HG03439 (cell line): Measurements from ENCODE around the gene LPP.

Source experiments
- ATAC-seq: cut with Tn5 transposase; IDR thresholded peaks from one replicate; pipeline ENCODE4 v1.9.1; 2021; ENCODE audit warnings: mild to moderate bottlenecking, moderate library complexity; ENCODE audit not compliant: unreplicated experiment

Gene LPP

DNA sequence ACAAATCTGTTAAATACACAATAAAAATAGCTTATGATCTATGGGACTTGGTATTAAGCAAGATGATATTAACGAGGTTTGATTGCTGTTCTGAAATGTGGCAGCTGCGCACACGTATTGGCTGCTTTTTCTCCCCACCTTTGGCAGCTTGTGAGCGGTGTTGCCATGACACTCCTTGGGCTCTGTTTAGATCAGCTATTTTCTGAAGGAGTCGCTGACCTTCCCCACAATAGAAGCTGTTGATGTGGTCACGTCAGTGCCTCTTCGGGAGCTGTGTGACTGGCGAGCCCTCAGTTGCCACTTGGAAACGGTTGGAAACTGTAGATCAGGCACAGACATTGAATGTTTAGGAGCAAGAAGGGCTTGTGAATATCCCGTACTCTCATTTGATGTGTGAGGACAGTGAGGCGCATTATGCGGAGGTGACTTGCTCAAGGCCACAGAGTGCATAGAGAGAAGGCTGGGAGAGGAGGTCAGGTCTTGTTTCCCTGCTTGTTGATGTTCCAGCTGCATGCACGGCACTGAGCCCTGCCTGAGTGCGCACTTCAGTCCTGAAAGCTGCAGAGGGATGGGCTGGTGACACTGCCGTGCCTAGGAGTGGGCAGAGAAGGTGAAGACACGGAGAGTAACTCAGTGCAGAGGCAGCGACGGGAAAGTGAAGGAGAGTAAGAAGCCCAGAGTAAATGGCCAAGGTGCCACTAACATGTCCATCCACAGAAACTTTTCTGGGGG is 198.4 kb downstream of the LPP start:
- ATAC-seq: no peak

DNA sequence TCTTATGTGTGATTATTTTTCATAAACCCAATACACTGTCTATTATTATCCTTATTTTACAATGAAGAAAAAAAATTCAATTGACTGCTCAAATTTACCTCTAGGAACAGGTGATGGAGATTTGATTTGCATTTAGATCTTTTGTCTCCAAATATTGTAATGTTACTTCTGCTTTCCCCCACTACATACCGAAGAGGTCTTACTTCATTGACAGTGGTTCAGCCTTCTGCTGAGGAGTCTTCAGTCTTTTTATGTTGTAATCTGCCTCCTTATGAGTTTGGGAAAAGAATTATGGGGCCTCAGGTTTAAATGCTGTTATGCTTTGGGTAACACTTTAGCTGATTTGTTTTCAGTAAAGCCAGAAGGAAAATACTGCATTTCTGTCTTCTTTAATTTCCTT is 199.5 kb downstream of the LPP start:
- ATAC-seq: no peak

GRCh38 chr3:188358787-188359493 is 205.0 kb downstream of the LPP start:
- no peak for ATAC-seq

DNA sequence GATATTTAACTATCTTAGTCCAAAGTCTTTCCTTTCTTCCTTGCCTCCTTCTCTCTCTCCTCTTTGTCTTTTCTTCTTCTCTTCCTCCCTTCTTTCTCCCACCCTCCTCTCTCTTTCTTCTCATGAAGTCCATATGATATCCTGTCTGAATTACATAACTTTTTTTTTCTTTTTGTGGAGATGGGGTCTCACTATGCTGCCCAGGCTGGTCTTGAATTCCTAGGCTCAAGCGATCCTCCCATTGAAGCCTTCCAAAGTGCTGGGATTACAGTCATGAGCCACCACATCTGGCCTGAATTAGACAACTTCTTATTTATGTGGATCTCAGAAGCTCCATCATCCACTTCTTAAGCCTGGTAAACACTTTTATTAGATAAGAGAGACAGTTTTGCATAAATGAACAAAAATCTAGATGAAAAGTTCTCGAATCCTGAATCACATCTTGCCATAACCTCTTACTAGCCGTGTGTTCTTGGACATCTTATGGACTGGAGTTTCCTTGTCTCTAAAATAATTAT is 206.5 kb downstream of the LPP start:
- no peak for ATAC-seq

DNA sequence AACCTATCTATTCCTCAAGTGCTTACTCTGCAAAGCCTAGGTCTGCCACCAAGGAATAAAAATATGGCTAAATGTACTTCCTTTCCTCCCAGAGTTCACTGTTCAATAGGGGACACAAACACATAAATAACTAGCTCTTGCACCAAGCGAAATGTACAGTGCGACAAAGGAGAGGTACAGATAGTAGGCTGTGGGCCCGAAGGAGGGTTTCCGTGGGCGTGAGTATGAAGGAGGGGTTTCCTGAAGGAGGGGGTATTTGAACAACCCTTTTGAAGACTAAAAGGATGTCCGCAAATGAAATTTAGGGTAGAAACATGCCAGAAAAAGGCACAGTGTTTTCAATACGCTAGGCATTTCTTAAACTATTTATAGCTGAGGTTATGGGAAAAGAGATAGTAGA is 207.9 kb downstream of the LPP start:
- ATAC-seq: no peak

DNA sequence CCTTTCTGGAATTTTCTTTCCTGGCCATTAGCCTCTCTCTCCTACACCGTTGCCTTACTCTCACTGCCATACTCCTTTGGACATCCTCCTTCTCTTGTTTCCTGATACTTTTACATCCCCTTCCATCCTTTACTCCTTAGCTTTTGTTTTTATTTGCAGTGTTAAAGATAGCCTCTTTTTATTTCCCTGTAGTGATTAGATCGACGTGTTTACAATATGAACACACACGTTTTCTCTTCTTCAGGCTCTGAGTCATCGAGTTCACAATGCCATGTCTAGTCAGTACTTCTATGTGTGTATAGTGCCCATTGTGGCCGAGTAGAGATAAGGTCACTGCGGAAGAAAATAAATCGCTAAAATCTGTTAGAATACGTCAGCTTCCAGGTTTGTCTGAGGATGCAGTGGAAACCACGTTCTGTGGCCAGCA is 208.5 kb downstream of the LPP start:
- no peak for ATAC-seq

GRCh38 chr3:188365184-188365583 is 211.2 kb downstream of the LPP start:
- no peak for ATAC-seq

DNA sequence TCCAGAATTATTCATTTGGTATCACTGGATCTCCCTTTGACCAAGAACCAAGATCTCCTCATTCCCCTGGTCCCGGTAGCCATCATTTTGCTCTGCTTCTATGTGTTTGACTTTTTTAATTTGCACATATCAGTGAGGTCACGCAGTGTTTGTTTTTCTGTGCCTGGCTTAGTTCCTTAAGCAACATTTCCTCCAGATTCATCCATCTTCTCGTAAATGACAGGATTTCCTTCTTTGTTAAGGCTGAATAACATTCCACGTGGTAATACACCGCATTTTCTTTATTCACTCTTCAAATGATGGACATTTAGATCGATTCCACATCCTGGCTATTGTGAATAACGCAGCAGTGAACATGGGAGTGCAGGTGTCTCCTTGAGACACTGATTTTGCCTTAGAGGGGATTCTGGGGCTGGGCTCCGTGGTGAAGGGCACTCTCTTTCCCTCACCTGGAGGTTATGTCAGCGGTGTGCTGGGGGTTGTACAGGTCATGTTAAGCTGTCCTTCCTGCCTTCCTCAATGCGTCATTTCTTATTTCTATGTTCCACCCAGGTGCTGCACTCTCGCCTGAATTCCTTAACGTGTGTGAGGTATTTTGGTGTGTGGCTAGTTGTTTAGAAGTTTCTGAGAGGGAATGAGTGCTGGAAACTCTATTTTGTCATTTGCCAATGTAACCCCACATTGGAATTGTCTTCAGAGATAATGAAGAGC is 212.2 kb downstream of the LPP start:
- no peak for ATAC-seq

GRCh38 chr3:188367678-188368077 is 213.7 kb downstream of the LPP start:
- ATAC-seq: no peak

DNA sequence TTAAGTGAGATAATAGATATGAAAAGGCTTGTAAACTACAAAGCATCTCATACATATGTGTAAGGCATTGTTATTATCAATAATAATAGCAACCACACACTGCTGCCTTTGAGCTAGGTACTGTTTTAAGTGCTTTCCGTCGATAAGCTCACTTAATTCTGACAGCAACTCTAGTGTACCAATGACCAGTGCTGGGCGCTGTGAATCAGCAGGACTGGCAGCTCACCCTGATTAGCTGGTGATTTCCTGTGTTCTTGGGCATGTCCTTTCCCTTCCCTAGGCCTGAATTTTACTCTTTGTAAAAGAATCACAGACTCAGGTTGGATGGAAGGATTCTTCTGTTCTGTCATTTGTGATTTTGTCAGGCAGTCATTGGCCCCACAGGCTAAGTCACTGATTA is 215.6 kb downstream of the LPP start:
- no peak for ATAC-seq

DNA sequence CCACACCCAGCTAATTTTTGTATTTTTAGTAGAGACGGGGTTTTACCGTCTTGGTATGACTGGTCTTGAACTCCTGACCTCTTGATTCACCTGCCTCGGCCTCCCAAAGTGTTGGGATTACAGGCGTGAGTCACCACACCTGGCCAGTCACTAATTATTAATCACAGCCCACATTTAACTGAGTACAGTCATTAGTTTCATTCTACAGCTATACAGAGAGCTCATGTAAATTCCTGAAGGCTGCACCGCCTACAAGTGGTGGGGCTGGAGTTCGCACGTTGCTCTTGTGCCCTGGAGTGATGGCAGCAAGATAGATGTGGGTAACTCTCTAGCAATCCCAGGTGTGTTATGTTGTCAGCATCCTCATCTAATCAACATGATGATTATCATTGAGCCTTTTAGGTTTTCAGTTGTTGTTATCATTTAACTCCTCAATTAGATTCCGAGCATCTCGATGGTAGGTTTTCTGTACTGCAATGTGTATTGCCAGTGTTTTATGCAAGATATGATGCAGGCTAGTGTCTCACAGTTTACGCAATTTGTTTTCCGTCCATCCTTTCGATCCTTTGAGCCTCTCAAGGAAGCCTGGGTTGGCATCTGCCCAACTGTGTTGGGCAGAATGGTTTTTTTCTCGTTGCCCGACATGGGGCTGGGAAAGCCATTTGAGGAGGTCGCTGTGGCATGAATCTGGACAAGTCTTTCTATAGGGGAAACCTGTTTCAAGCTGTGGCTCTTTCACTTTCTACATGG is 216.3 kb downstream of the LPP start:
- no peak for ATAC-seq

GRCh38 chr3:188378786-188379185 is 224.8 kb downstream of the LPP start:
- ATAC-seq: no peak

DNA sequence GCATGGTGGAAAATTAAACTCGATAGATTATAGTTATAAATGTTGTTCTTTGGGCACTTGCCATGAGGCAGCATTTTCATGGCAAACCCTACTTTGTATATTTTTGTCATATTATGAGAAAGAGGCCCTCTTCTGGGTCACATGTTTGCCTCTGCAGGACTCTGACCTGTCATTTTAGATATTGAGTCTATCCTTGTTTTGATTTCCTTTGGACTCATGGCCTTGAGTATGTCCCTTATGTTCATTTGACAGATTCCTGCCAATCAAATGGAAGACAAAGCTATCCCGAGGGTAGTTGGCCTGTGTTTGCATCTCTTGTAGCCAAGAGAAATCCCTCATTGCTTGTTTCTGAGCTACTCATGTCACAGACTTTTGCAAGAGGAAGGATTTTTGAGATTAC is 226.3 kb downstream of the LPP start:
- ATAC-seq: no peak

- ATAC-seq: no peak
Measured at GRCh38 chr3:188380722-188381121, 226.8 kb downstream of the LPP start.

GRCh38 chr3:188383748-188384147 is 229.8 kb downstream of the LPP start:
- no peak for ATAC-seq

DNA sequence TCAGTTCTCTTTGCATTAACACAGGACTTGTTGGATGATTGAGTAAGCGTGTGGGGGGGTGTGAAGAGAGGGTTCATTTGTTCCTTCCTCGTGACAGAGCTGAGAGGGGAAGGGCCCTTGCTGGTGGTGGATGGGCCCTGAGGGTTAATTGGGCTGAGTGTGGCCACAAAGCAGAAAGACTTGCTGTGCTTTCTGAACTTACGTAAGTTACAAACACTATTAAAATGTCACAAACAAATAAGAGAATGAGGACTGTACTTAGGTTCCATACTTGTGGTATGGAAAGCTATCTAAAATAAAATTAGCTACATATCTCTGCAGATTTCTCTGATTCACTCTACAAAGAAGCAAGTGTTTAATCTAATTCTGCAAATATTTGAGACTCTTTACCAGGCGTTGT is 231.3 kb downstream of the LPP start:
- ATAC-seq: no peak

- peak; percentile 91 for ATAC-seq
Measured at GRCh38 chr3:188389711-188390342, 235.9 kb downstream of the LPP start.

GRCh38 chr3:188390343-188390718 is 236.4 kb downstream of the LPP start:
- peak; percentile 30 for ATAC-seq

GRCh38 chr3:188390775-188391443 is 237.0 kb downstream of the LPP start:
- no peak for ATAC-seq

DNA sequence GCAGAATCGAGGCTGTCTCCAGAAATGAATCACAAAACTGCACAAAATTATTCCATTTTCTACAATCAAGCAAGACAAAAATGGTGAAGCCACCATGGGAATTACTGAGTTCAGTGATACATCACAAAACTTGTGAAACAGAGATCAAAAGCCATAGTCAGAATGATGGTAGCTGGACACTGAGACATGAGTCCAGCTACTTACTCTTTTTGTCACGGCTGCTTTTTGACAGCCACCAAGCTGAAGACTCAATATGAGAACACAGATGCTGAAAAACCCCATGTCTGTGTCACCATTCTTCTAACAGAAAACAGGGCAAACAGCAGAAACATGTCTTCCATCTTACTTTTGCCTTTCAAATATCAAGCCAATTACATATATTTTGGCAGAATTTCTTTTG is 237.6 kb downstream of the LPP start:
- ATAC-seq: no peak
